K562 (cell line): Measurements from ENCODE around the gene GLIS2. TPM values are rescaled to one million over a fixed set of nuclear protein-coding genes. Genes with fewer than 3 reads are reported as not detected.

ENCODE experiments used
- ADNP ChIP-seq: fragments of 200-800 bp; sonication (Bioruptor generic); IDR thresholded peaks from 2 replicates; pipeline ENCODE4 v1.6.1; 2016; ENCODE audit warnings: missing genetic modification characterization, missing compliant biosample characterization
- BHLHE40 ChIP-seq: IDR thresholded peaks from 2 replicates; pipeline ENCODE4 v1.6.1; 2011; ENCODE audit warnings: low read length, improper control_type of control experiment
- CEBPB ChIP-seq: fragments of 450-650 bp; IDR thresholded peaks from 2 replicates; pipeline ENCODE4 v1.6.1; 2016; ENCODE audit warnings: missing genetic modification characterization, missing compliant biosample characterization
- E4F1 ChIP-seq: fragments of 250-450 bp; sonication (Bioruptor Pico); IDR thresholded peaks from 2 replicates; pipeline ENCODE4 v1.5.0; 2021; ENCODE audit warnings: mild to moderate bottlenecking, borderline replicate concordance
- EHMT2 ChIP-seq: fragments of 450-650 bp; IDR thresholded peaks from 2 replicates; pipeline ENCODE4 v1.6.1; 2018; ENCODE audit warnings: antibody characterized with exemption
- ETS2 ChIP-seq: IDR thresholded peaks from 2 replicates; pipeline ENCODE4 v1.6.1; 2016; ENCODE audit warnings: borderline replicate concordance, missing genetic modification characterization, mild to moderate bottlenecking, moderate library complexity, missing compliant biosample characterization; ENCODE audit not compliant: poor library complexity, severe bottlenecking
- HDAC1 ChIP-seq, 2 experiments: fragments of 450-650 bp; IDR thresholded peaks; 2 replicates each; pipeline ENCODE4 v1.6.1; 2016 to 2017; ENCODE audit warnings: inconsistent platforms in 1 of 2, mild to moderate bottlenecking in 1 of 2, moderate library complexity in 1 of 2
- HLTF ChIP-seq: fragments of 450-650 bp; IDR thresholded peaks from 2 replicates; pipeline ENCODE4 v1.6.1; 2016
- KAT2B ChIP-seq: IDR thresholded peaks from one replicate; pipeline ENCODE4 v1.6.1; 2012; ENCODE audit warnings: low read depth, mild to moderate bottlenecking, control low read depth, inconsistent platforms, low read length, moderate library complexity
- KLF16 ChIP-seq: IDR thresholded peaks from 2 replicates; pipeline ENCODE4 v1.6.1; 2016; ENCODE audit warnings: antibody characterized with exemption
- MAFF ChIP-seq: IDR thresholded peaks from 2 replicates; pipeline ENCODE4 v1.6.1; 2012; ENCODE audit warnings: low read length, improper control_type of control experiment
- MIER1 ChIP-seq: fragments of 450-650 bp; IDR thresholded peaks from 2 replicates; pipeline ENCODE4 v1.6.1; 2016; ENCODE audit warnings: antibody characterized with exemption, mild to moderate bottlenecking, low read depth
- NCOA2 ChIP-seq, 2 experiments: fragments of 450-650 bp; IDR thresholded peaks; 2 replicates each; pipeline ENCODE4 v1.6.1; 2018; ENCODE audit warnings: mild to moderate bottlenecking in 2 of 2, moderate library complexity in 1 of 2; ENCODE audit not compliant: partially characterized antibody in 2 of 2
- PHF21A ChIP-seq: fragments of 450-650 bp; IDR thresholded peaks from 2 replicates; pipeline ENCODE4 v1.6.1; 2017; ENCODE audit warnings: low read depth, borderline replicate concordance
- PPARD ChIP-seq: fragments of 250-450 bp; sonication (Bioruptor Pico); IDR thresholded peaks from 2 replicates; pipeline ENCODE4 v1.8.0; 2022; ENCODE audit warnings: inconsistent platforms, mild to moderate bottlenecking, moderate library complexity
- PTTG1 ChIP-seq: fragments of 450-650 bp; IDR thresholded peaks from 2 replicates; pipeline ENCODE4 v1.6.1; 2016; ENCODE audit warnings: low read depth, mild to moderate bottlenecking, missing genetic modification characterization, missing compliant biosample characterization
- RAD51 ChIP-seq: fragments of 450-650 bp; IDR thresholded peaks from 2 replicates; pipeline ENCODE4 v1.7.1; 2016; ENCODE audit warnings: low read depth, mild to moderate bottlenecking, borderline replicate concordance
- SAFB ChIP-seq: fragments of 200-400 bp; formaldehyde crosslinking; IDR thresholded peaks from 2 replicates; pipeline ENCODE4 v1.6.1; 2017; ENCODE audit warnings: low read depth, low read length, borderline replicate concordance
- SLC30A9 ChIP-seq: fragments of 250-450 bp; sonication (Bioruptor Pico); IDR thresholded peaks from 2 replicates; pipeline ENCODE4 v1.8.0; 2022; ENCODE audit warnings: mild to moderate bottlenecking, moderate library complexity
- SNAPC5 ChIP-seq: fragments of 250-450 bp; sonication (Bioruptor Pico); IDR thresholded peaks from 2 replicates; pipeline ENCODE4 v1.8.0; 2021; ENCODE audit warnings: moderate library complexity, mild to moderate bottlenecking, inconsistent platforms
- STAG1 ChIP-seq: sonication (generic); formaldehyde crosslinking; IDR thresholded peaks from 2 replicates; pipeline ENCODE4 v1.5.0; 2020; ENCODE audit warnings: missing genetic modification reagents, borderline replicate concordance
- U2AF1 ChIP-seq: fragments of 200-400 bp; formaldehyde crosslinking; optimal IDR thresholded peaks from 2 replicates; pipeline ENCODE3; 2017; ENCODE audit warnings: mild to moderate bottlenecking, low read depth, low read length, moderate library complexity
- ZBTB1 ChIP-seq: sonication (generic); formaldehyde crosslinking; IDR thresholded peaks from 2 replicates; pipeline ENCODE4 v1.8.1; 2023; ENCODE audit warnings: missing genetic modification reagents, low read depth, mild to moderate bottlenecking, borderline replicate concordance
- ZNF165 ChIP-seq: fragments of 250-450 bp; sonication (Bioruptor Pico); IDR thresholded peaks from 2 replicates; pipeline ENCODE4 v1.4.0; 2020; ENCODE audit warnings: borderline replicate concordance
- ZNF174 ChIP-seq: fragments of 250-450 bp; sonication (Bioruptor Pico); IDR thresholded peaks from 2 replicates; pipeline ENCODE4 v1.4.0; 2020; ENCODE audit warnings: mild to moderate bottlenecking
- ZNF224 ChIP-seq: sonication (generic); formaldehyde crosslinking; IDR thresholded peaks from 2 replicates; pipeline ENCODE4 v1.8.0; 2022; ENCODE audit warnings: mild to moderate bottlenecking, missing genetic modification reagents
- ZNF253 ChIP-seq: fragments of 250-450 bp; sonication (Bioruptor Pico); conservative IDR thresholded peaks from 2 replicates; pipeline ENCODE4 v1.6.1; 2021; ENCODE audit warnings: mild to moderate bottlenecking
- ZNF316 ChIP-seq: fragments of 450-650 bp; IDR thresholded peaks from 2 replicates; pipeline ENCODE4 v1.6.1; 2016
- ZNF324 ChIP-seq: fragments of 250-450 bp; sonication (Bioruptor Pico); IDR thresholded peaks from 2 replicates; pipeline ENCODE4 v1.4.0; 2020; ENCODE audit warnings: mild to moderate bottlenecking
- polyA plus RNA-seq, 8 experiments: library from polyadenylated mRNA; depleted of rRNA in 4 of 8; stranded (reverse) in 5 of 8; unstranded in 3 of 8; fragments of >200 nt; fragmentation: Nextera tagmentation in 2 of 8; fragmentation: Illumina TruSeq in 1 of 8; extraction: Ambion mirVana in 2 of 8; extraction: Trizol in 1 of 8; gene quantifications; 2 replicates each; pipeline versions ENCODE4 v1.2.1 to v1.2.3, GENCODE V29; 2011 to 2014; ENCODE audit warnings: inconsistent platforms in 1 of 8, missing spikeins in 1 of 8
- total RNA-seq, 7 experiments: library from RNA; depleted of rRNA in 6 of 7; stranded (reverse); fragments of >200 nt in 6 of 7; fragmentation: Illumina TruSeq in 2 of 7; extraction: Trizol in 2 of 7; gene quantifications; 2 replicates each; pipeline versions ENCODE4 v1.2.1 to v1.2.3, GENCODE V29; 2011 to 2021; ENCODE audit warnings: low replicate concordance in 1 of 7

The GLIS2 gene
- total and polyA plus RNA-seq, 9 of the 15 experiments (the other 6 are each of a cell fraction or from before 2014, with no cell fraction given) = 0.10 to 9.0 (median 0.57) TPM

- no peak for TF ChIP-seq ZNF253 (CRISPR knock-in tag)
- TF ChIP-seq SLC30A9 (CRISPR knock-in tag) = no peak
- peak; percentile 49; the same call in 1 of the 2 replicates for TF ChIP-seq BHLHE40
- no peak for TF ChIP-seq ZBTB1 (CRISPR knock-in tag)
- TF ChIP-seq KLF16 = no peak
- no peak for TF ChIP-seq ZNF324
- no peak for TF ChIP-seq MIER1
- no peak for TF ChIP-seq SNAPC5 (CRISPR knock-in tag)
- TF ChIP-seq HLTF = no peak
- no peak for TF ChIP-seq STAG1
- TF ChIP-seq E4F1 (CRISPR knock-in tag) = no peak
- peak; percentile 50; the same call in 1 of the 2 replicates for TF ChIP-seq PHF21A
- peak in 1 of 2 experiments; percentile 54; a peak in 2 of 4 replicates for TF ChIP-seq HDAC1 (IDR thresholded peaks at IDR 0.05)
- no peak for TF ChIP-seq MAFF
- no peak for TF ChIP-seq ZNF224 (CRISPR knock-in tag)
- no peak for TF ChIP-seq ADNP (tag)
- no peak for TF ChIP-seq KAT2B
- no peak for TF ChIP-seq U2AF1
- TF ChIP-seq CEBPB (tag) = no peak
- no peak for TF ChIP-seq ZNF316
- TF ChIP-seq ZNF174 = no peak
- TF ChIP-seq EHMT2 = no peak
- TF ChIP-seq PPARD (CRISPR knock-in tag) = no peak
- no peak for TF ChIP-seq NCOA2 (IDR thresholded peaks at IDR 0.05; ENCODE audit: partially characterized antibody in 2 of 2)
- no peak for TF ChIP-seq ETS2 (tag)
- TF ChIP-seq RAD51 = no peak
- TF ChIP-seq ZNF165 (CRISPR knock-in tag) = no peak
- TF ChIP-seq SAFB = no peak
- TF ChIP-seq PTTG1 = no peak
These were observed 54.9 kb downstream of the GLIS2 start (continued) for GRCh38 chr16:4370570-4371356.
